Ascending aorta (tissue), 2 donors: ENCODE results near the gene CAMTA1. TPM values are rescaled to one million over a fixed set of nuclear protein-coding genes. Genes with fewer than 3 reads are reported as not detected.

Experiments used
- DNase-seq, 2 donors: peaks; one replicate each; pipeline ENCODE4 v3.0.0-alpha.2; 2019; ENCODE audit warnings: low spot score in 2 of 2
- H3K27ac ChIP-seq, 2 donors: fragments of 200-600 bp; sonication (generic); one replicate each; pipeline ENCODE4 v1.5.1; 2016 to 2017; ENCODE audit warnings: mild to moderate bottlenecking in 1 of 2
- H3K27me3 ChIP-seq: fragments of 200-600 bp; sonication (generic); one replicate; pipeline ENCODE4 v1.5.1; 2017
- H3K36me3 ChIP-seq, 2 donors: fragments of 200-600 bp; sonication (generic); one replicate each; pipeline ENCODE4 v1.5.1; 2016
- H3K4me1 ChIP-seq, 2 donors: fragments of 200-600 bp; sonication (generic); one replicate each; pipeline ENCODE4 v1.5.1; 2016 to 2017; ENCODE audit warnings: mild to moderate bottlenecking in 1 of 2
- H3K4me3 ChIP-seq, 2 donors: fragments of 200-600 bp; sonication (generic); one replicate each; pipeline ENCODE4 v1.5.1; 2016 to 2017; ENCODE audit warnings: mild to moderate bottlenecking in 1 of 2
- H3K9me3 ChIP-seq, 2 donors: fragments of 200-600 bp; sonication (generic); one replicate each; pipeline ENCODE4 v1.5.1; 2016
- intact Hi-C: fragments of 100-400 bp; cut with DNase I; formaldehyde crosslinking; loops from one replicate; pipeline ENCODE4 v1.15.1; 2023
- total RNA-seq: library from RNA; depleted of rRNA; stranded (reverse); fragments of >200 nt; gene quantifications from one replicate; pipeline ENCODE4 v1.1.0, GENCODE V29; 2016
- TF ChIP-seq, protein P1 (sequence below), 3 experiments: fragments of 200-600 bp in 2 of 3; fragments of 450-650 bp in 1 of 3; sonication (generic) in 2 of 3; IDR thresholded peaks; one replicate each; pipeline ENCODE4 v1.5.1; 2016 to 2019; ENCODE audit warnings: antibody characterized with exemption in 3 of 3, mild to moderate bottlenecking in 1 of 3, moderate library complexity in 1 of 3

Gene CAMTA1
- total RNA-seq, 1 donor from 2014 or later: 53.3 TPM

DNA sequence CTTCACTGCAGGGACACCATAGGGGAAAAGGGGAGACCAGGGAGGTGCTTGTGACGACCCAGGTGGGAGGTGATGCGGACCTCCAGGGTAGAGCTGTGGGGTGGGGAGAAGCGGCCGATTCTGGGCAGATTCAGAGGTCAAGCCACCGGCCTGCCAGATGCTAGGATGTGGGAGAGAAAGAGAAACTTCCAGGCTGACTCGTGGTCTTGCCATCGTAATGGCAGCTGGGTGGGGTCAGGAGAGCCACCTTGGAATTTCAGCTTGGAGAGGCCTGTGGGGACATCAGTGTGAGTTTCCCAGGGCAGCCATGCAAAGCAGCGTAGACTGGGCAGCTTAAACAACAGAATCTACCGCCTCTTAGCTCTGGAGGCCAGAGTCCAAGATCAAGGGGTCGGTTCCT lies 727.8 kb downstream of the CAMTA1 start:
- Histone ChIP-seq H3K27ac (no peak overlapping the region), H3K36me3 (no peaks in the 10 kb centered on the region), H3K4me1 (no peaks in the 10 kb centered on the region), H3K27me3 (no peaks in the 10 kb centered on the region), H3K4me3 (no peak overlapping the region), H3K9me3 (no peaks in the 10 kb centered on the region)
- TF ChIP-seq, protein P1, sequence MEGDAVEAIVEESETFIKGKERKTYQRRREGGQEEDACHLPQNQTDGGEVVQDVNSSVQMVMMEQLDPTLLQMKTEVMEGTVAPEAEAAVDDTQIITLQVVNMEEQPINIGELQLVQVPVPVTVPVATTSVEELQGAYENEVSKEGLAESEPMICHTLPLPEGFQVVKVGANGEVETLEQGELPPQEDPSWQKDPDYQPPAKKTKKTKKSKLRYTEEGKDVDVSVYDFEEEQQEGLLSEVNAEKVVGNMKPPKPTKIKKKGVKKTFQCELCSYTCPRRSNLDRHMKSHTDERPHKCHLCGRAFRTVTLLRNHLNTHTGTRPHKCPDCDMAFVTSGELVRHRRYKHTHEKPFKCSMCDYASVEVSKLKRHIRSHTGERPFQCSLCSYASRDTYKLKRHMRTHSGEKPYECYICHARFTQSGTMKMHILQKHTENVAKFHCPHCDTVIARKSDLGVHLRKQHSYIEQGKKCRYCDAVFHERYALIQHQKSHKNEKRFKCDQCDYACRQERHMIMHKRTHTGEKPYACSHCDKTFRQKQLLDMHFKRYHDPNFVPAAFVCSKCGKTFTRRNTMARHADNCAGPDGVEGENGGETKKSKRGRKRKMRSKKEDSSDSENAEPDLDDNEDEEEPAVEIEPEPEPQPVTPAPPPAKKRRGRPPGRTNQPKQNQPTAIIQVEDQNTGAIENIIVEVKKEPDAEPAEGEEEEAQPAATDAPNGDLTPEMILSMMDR (IDR thresholded peaks at IDR 0.05): no peak
- no peak for DNase-seq
- intact Hi-C loops: no loop called here

DNA sequence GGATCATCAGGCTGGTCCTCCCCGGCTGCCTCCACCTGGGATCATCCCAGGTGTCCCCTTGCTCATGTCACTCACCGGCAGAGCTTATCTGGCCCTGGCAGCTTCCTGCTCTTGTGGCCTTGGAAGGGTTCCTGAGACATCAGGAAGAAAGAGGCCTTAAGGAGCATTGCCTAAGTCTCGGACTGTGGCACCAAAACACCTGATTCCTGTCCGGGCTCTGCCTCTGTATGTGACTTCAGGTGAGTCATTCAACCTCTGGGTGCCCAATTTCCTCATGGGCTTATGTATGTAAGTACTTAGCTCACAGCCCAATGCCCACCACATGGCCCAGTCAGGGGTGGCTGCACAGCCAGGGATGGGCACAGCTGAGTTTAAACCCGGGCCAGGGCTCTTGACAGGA lies 729.9 kb downstream of the CAMTA1 start:
- Histone ChIP-seq H3K9me3 (no peaks in the 10 kb centered on the region), H3K4me3 (no peak overlapping the region), H3K4me1 (no peaks in the 10 kb centered on the region), H3K27ac (no peak overlapping the region), H3K36me3 (no peaks in the 10 kb centered on the region), H3K27me3 (no peaks in the 10 kb centered on the region)
- TF ChIP-seq, protein P1 (IDR thresholded peaks at IDR 0.05): no peak
- intact Hi-C loops: no loop called here
- no peak for DNase-seq

DNA sequence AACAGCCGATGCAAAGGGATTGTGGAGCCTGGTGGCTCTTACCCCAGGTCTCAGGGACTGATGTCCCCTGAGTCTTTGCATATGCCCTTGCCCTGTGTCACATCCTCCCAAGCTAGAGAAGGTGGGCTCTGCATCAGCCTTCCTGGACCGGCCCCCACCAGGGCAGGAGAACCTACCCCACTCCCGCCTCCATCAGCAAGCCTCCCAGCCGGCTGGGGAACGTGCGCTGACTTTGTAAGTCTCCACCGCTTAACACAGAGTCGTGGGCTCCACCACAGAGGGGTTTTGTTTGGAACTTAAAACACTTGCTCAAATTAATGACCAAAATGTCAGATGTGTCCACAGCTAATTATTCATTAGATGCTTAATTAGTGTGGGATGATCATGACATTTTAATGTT lies 730.6 kb downstream of the CAMTA1 start:
- Histone ChIP-seq H3K36me3 (no peaks in the 10 kb centered on the region), H3K27ac (no peak overlapping the region), H3K27me3 (no peaks in the 10 kb centered on the region), H3K4me3 (no peak overlapping the region), H3K4me1 (no peaks in the 10 kb centered on the region), H3K9me3 (no peaks in the 10 kb centered on the region)
- TF ChIP-seq, protein P1 (IDR thresholded peaks at IDR 0.05): no peak
- DNase-seq: no peak
- intact Hi-C loops: no loop called here

DNA sequence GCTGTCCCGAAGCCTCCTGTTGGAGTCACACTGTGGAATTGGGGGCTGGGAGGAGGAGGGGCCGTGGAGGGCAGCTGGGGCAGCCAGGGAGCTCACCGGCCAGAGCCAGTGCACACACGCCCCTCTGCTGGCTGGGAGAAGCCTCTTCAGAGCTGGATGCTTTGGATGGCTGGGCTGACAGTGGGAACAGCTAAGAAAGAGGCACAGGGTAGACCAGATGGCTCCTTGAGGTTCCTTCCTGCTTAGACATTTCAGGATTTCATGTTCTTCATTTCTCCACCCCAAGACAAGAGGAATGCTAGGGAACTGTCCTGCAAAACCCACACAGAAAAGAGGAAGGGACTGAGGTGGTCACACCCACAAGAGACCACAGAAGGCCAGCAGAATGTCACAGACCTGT lies 731.1 kb downstream of the CAMTA1 start:
- intact Hi-C loops: no loop called here
- no peaks in the 10 kb centered on the region for H3K9me3 ChIP-seq

DNA sequence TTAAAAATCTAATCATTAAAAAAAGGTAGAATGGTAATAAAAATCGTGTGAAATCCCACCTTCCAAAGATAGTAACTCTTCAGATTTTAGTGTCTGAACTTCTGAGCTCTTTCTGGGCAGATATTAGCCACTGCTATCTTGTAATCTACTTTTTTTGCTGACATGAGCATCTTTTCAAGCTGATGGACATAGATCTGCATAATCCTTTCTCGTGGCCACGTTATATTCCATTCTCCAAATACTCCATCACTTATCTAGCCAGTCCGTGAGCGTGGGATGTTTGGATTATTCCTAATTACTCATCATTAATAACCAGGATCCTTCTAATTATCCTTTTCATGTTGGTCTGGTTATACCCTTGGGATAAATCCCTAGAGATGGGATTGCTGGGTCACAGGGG lies 731.7 kb downstream of the CAMTA1 start:
- Histone ChIP-seq H3K9me3 (no peaks in the 10 kb centered on the region), H3K27ac (no peak overlapping the region), H3K4me1 (no peaks in the 10 kb centered on the region), H3K27me3 (no peaks in the 10 kb centered on the region), H3K4me3 (no peak overlapping the region), H3K36me3 (no peaks in the 10 kb centered on the region)
- intact Hi-C loops: no loop called here
- no peak for DNase-seq
- TF ChIP-seq, protein P1 (IDR thresholded peaks at IDR 0.05): no peak

More for the DNA sequence above, 731.1 kb downstream of the CAMTA1 start:
- Histone ChIP-seq H3K36me3 (no peaks in the 10 kb centered on the region), H3K27ac (no peak overlapping the region), H3K4me3 (no peak overlapping the region), H3K27me3 (no peaks in the 10 kb centered on the region), H3K4me1 (no peaks in the 10 kb centered on the region)
- TF ChIP-seq, protein P1 (IDR thresholded peaks at IDR 0.05): no peak
- no peak for DNase-seq
